K562 (cell line): Measurements from ENCODE around the gene GGNBP2. TPM values are rescaled to one million over a fixed set of nuclear protein-coding genes. Genes with fewer than 3 reads are reported as not detected.
A peak's percentile ranks its signal among the peaks of the same experiment; 100 is the strongest.

ENCODE experiments used
- ATAC-seq: fragments of 200-7000 bp; cut with Tn5 transposase; 3 replicates; pipeline ENCODE4 v1.9.1; 2020; ENCODE audit warnings: moderate library complexity
- BruUV-seq: library from RNA; stranded (reverse); fragments of 400-500 nt; replicated peaks from 2 replicates; lab custom pipeline; 2021; lab: Mats Ljungman, UMichigan
- CTCF ChIA-PET: fragments of 300-600 bp; formaldehyde crosslinking; extraction: SDS; loops from one replicate; lab custom pipeline; 2021; ENCODE audit warnings: low intra/inter-chr PET ratio; lab: Yijun Ruan, JAX
- POLR2A ChIA-PET: fragments of 300-600, 350-650 bp; sonication (Branson Sonifier 250); formaldehyde crosslinking; extraction: SDS; loops from one replicate; lab custom pipeline; 2021; ENCODE audit warnings: antibody characterized with exemption, inconsistent platforms; lab: Yijun Ruan, JAX
- DNase-seq, 4 experiments: peaks; one replicate each; pipeline versions ENCODE4 v3.0.0 to v3.0.0-alpha.2; 2011 to 2018; ENCODE audit warnings: low spot score in 3 of 4, mixed read lengths in 3 of 4; ENCODE audit errors: extremely low read depth in 1 of 4
- FAIRE-seq: peaks from 2 replicates; lab custom pipeline; 2011; peaks lifted over from hg19 to GRCh38; lab: Jason Lieb, UNC
- H2AFZ ChIP-seq: 2 replicates; pipeline ENCODE4 v1.6.0; 2011; ENCODE audit warnings: low read depth, low read length, control low read depth, inconsistent platforms
- H3K27ac ChIP-seq: fragments of 200-600 bp; 3 replicates; pipeline ENCODE4 v1.8.0; 2011; ENCODE audit warnings: low read depth, mild to moderate bottlenecking, control low read depth, inconsistent platforms, low read length, moderate library complexity, mixed read lengths; ENCODE audit errors: extremely low read depth
- H3K27me3 ChIP-seq, 2 experiments: fragments of 300-600 bp in 1 of 2; 2 replicates in 1 of 2; 3 replicates in 1 of 2; pipeline versions ENCODE4 v1.6.0 to v1.8.0; 2011; ENCODE audit warnings: inconsistent platforms in 2 of 2, low read length in 2 of 2, mild to moderate bottlenecking in 1 of 2, mixed read lengths in 1 of 2, moderate library complexity in 1 of 2; ENCODE audit not compliant: control insufficient read depth in 2 of 2, insufficient read depth in 2 of 2
- H3K36me3 ChIP-seq: fragments of 300-600 bp; 3 replicates; pipeline ENCODE4 v1.8.0; 2011; ENCODE audit warnings: mild to moderate bottlenecking, low read length, inconsistent platforms; ENCODE audit not compliant: control insufficient read depth, insufficient read depth
- H3K4me1 ChIP-seq, 2 experiments: fragments of 200-600 bp in 1 of 2; replicated peaks in 1 of 2; 2 replicates in 1 of 2; 3 replicates in 1 of 2; pipeline versions ENCODE4 v1.5.1 to v1.8.0; 2011; ENCODE audit warnings: inconsistent platforms in 2 of 2, low read length in 2 of 2, mild to moderate bottlenecking in 1 of 2, mixed read lengths in 1 of 2, moderate library complexity in 1 of 2; ENCODE audit not compliant: control insufficient read depth in 2 of 2, insufficient read depth in 2 of 2
- H3K4me2 ChIP-seq: 2 replicates; pipeline ENCODE4 v1.6.1; 2011; ENCODE audit warnings: low read length, control low read depth, inconsistent platforms, mixed read lengths; ENCODE audit not compliant: insufficient read depth
- H3K4me3 ChIP-seq: fragments of 200-600 bp; sonication (generic), shearing (Covaris generic); 2 replicates; pipeline ENCODE4 v1.5.1; 2016; ENCODE audit warnings: control low read depth, inconsistent platforms
- H3K79me2 ChIP-seq: fragments of 200-600 bp; 3 replicates; pipeline ENCODE4 v1.8.0; 2011; ENCODE audit warnings: low read length, inconsistent platforms; ENCODE audit not compliant: control insufficient read depth, insufficient read depth
- H3K9ac ChIP-seq, 2 experiments: 2 replicates each; pipeline versions ENCODE4 v1.6.0 to v1.6.1; 2011; ENCODE audit warnings: low read depth in 2 of 2, low read length in 2 of 2, control low read depth in 1 of 2, inconsistent platforms in 1 of 2, mild to moderate bottlenecking in 1 of 2, mixed read lengths in 1 of 2; ENCODE audit not compliant: insufficient read depth in 1 of 2
- H3K9me1 ChIP-seq: one replicate; pipeline ENCODE4 v1.6.0; 2011; ENCODE audit warnings: inconsistent platforms, mild to moderate bottlenecking, low read length, moderate library complexity; ENCODE audit not compliant: control insufficient read depth, insufficient read depth
- H3K9me3 ChIP-seq: replicated peaks from 2 replicates; pipeline ENCODE4 v1.5.1; 2011; ENCODE audit warnings: low read depth, low read length, inconsistent platforms; ENCODE audit not compliant: control insufficient read depth, insufficient read depth
- H4K20me1 ChIP-seq: replicated peaks from 2 replicates; pipeline ENCODE4 v1.6.1; 2011; ENCODE audit warnings: low read length, inconsistent platforms, mixed read lengths; ENCODE audit not compliant: control insufficient read depth, insufficient read depth
- CBFA2T2 ChIP-seq: fragments of 450-650 bp; conservative IDR thresholded peaks from 2 replicates; pipeline ENCODE4 v1.6.1; 2017; ENCODE audit warnings: mild to moderate bottlenecking
- GTF2E2 ChIP-seq: fragments of 200-800 bp; sonication (Bioruptor generic); IDR thresholded peaks from 2 replicates; pipeline ENCODE4 v1.6.1; 2016; ENCODE audit warnings: missing genetic modification characterization, missing compliant biosample characterization
- MTA2 ChIP-seq: fragments of 450-650 bp; IDR thresholded peaks from 2 replicates; pipeline ENCODE4 v1.6.1; 2016; ENCODE audit warnings: low read depth
- NBN ChIP-seq: fragments of 450-650 bp; IDR thresholded peaks from 2 replicates; pipeline ENCODE4 v1.6.1; 2016; ENCODE audit warnings: low read depth, mild to moderate bottlenecking
- PHB ChIP-seq: fragments of 250-450 bp; sonication (Bioruptor Pico); IDR thresholded peaks from 2 replicates; pipeline ENCODE4 v1.5.0; 2021
- POLR2G ChIP-seq: fragments of 200-400 bp; formaldehyde crosslinking; IDR thresholded peaks from 2 replicates; pipeline ENCODE4 v1.6.1; 2017; ENCODE audit warnings: low read depth, mild to moderate bottlenecking, antibody characterized with exemption, low read length, moderate library complexity
- RAD21 ChIP-seq, 2 experiments: fragments of 250-450 bp in 1 of 2; fragments of 450-650 bp in 1 of 2; sonication (Bioruptor Pico) in 1 of 2; formaldehyde crosslinking in 1 of 2; IDR thresholded peaks in 1 of 2; conservative IDR thresholded peaks in 1 of 2; 2 replicates each; pipeline versions ENCODE4 v1.4.0 to v1.8.0; 2020 to 2022; ENCODE audit warnings: mild to moderate bottlenecking in 2 of 2, moderate library complexity in 1 of 2
- TCF7 ChIP-seq: sonication (generic); IDR thresholded peaks from 2 replicates; pipeline ENCODE4 v1.6.1; 2016; ENCODE audit warnings: antibody characterized with exemption, borderline replicate concordance
- ZNF589 ChIP-seq: fragments of 200-800 bp; sonication (Bioruptor generic); IDR thresholded peaks from 2 replicates; pipeline ENCODE4 v1.6.1; 2016; ENCODE audit warnings: low read depth, missing genetic modification characterization, missing compliant biosample characterization
- ZNF644 ChIP-seq: fragments of 200-800 bp; sonication (Bioruptor generic); IDR thresholded peaks from 2 replicates; pipeline ENCODE4 v1.6.1; 2016; ENCODE audit warnings: low read depth, missing genetic modification characterization, missing compliant biosample characterization
- WGBS: fragments of 100-300 bp; shearing (Covaris generic); methylation state at CpG from one replicate; pipeline ENCODE4 v1.1.6; 2016; ENCODE audit warnings: low coverage, mixed read lengths; ENCODE audit not compliant: insufficient coverage; ENCODE audit errors: missing lambda C conversion rate; 5-methylcytosine and 5-hydroxymethylcytosine counted together
- in situ Hi-C: fragments of 300-500 bp; cut with MboI; formaldehyde crosslinking; loops from 4 replicates; pipeline ENCODE4 v1.15.0; 2018; ENCODE audit warnings: inconsistent platforms, mixed read lengths
- intact Hi-C: fragments of 100-400 bp; cut with micrococcal nuclease; formaldehyde crosslinking; loops from 2 replicates; pipeline ENCODE4 v1.14.2; 2022
- polyA plus RNA-seq, 8 experiments: library from polyadenylated mRNA; depleted of rRNA in 4 of 8; stranded (reverse) in 5 of 8; unstranded in 3 of 8; fragments of >200 nt; fragmentation: Nextera tagmentation in 2 of 8; fragmentation: Illumina TruSeq in 1 of 8; extraction: Ambion mirVana in 2 of 8; extraction: Trizol in 1 of 8; gene quantifications; 2 replicates each; pipeline versions ENCODE4 v1.2.1 to v1.2.3, GENCODE V29; 2011 to 2014; ENCODE audit warnings: inconsistent platforms in 1 of 8, missing spikeins in 1 of 8
- total RNA-seq, 7 experiments: library from RNA; depleted of rRNA in 6 of 7; stranded (reverse); fragments of >200 nt in 6 of 7; fragmentation: Illumina TruSeq in 2 of 7; extraction: Trizol in 2 of 7; gene quantifications; 2 replicates each; pipeline versions ENCODE4 v1.2.1 to v1.2.3, GENCODE V29; 2011 to 2021; ENCODE audit warnings: low replicate concordance in 1 of 7
- TF ChIP-seq, protein P1 (sequence below), 3 experiments: fragments of 200-800 bp in 1 of 3; fragments of 250-450 bp in 1 of 3; fragments of 450-650 bp in 1 of 3; sonication (Bioruptor Pico) in 1 of 3; sonication (Bioruptor generic) in 1 of 3; formaldehyde crosslinking in 1 of 3; IDR thresholded peaks; 2 replicates each; pipeline versions ENCODE4 v1.6.1 to v1.8.0; 2016 to 2022; ENCODE audit warnings: mild to moderate bottlenecking in 2 of 3, missing genetic modification characterization in 2 of 3, missing compliant biosample characterization in 1 of 3, moderate library complexity in 1 of 3
- TF ChIP-seq, protein P2 (sequence below): sonication (generic); formaldehyde crosslinking; IDR thresholded peaks from 2 replicates; pipeline ENCODE4 v1.8.0; 2022; ENCODE audit warnings: mild to moderate bottlenecking, missing genetic modification reagents

The GGNBP2 gene
- total and polyA plus RNA-seq, 9 of the 15 experiments (the other 6 are each of a cell fraction or from before 2014, with no cell fraction given) = 35.7 to 96.6 (median 64.1) TPM

DNA sequence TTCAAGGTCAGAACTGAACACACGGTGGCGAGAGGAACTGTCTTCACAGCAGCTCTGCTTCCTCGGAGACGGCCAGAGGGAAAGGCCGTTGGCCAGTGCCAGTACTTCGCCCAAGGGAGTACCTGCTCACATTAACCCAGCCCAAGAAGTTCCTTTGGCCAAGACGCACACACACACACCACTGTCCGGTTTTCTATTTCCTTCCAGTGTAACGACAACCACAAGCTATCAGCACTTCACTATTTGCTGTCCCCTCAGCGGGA lies 744 bp upstream of the GGNBP2 start (continued):
- TF ChIP-seq ZNF589 (CRISPR knock-in tag) (0 out of 2 replicates have a peak, but pooled peaks have one; percentile 16), RAD21 (CRISPR knock-in tag; conservative IDR thresholded peaks at IDR 0.05 in 1 of 2, IDR thresholded peaks at IDR 0.05 in 1 of 2) (0 out of 4 replicates have a peak, but pooled peaks of 1 of the 2 experiments have one; percentile 10), ZNF644 (tag) (0 out of 2 replicates have a peak, but pooled peaks have one; percentile 17), MTA2 (no peak), NBN (no peak)
- TF ChIP-seq, all 486 proteins: peak for 15

DNA sequence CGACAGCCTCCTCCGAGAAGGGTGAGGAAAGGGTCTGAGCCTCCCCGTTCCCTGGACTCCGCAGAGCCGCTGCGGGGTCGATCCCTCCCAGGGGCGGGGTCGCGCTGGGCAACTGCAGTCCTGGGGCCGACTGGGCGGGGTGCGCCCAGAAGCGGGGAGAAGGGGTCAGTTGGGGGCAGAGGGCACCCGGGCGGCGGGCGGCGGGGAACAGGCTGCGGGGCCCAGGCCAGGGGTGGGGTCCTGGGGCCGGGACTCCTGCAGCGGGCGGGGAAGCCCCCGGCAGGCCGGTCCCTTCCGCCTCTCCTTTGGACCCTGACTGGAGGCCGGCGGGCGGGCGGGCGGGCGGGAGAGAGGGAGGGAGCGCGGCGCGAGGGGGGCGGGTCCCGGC lies 352 bp downstream of the GGNBP2 start:
- Histone ChIP-seq H3K27ac (peak overlapping the region; percentile 99), H3K9me3 (no peaks in the 10 kb centered on the region), H2AFZ (peak overlapping the region; percentile 82), H3K79me2 (peaks cover 73% of the 10 kb centered on the region), H3K9me1 (no peaks in the 10 kb centered on the region), H3K4me2 (peak overlapping the region; percentile 86; the same call in 1 of the 2 replicates), H3K27me3 (no peaks in the 10 kb centered on the region), H4K20me1 (peaks cover 4% of the 10 kb centered on the region; the same call in 1 of the 2 replicates), H3K36me3 (peaks cover 40% of the 10 kb centered on the region), H3K4me3 (peak overlapping the region; percentile 85), H3K9ac (peak overlapping the region; percentile 98 to 100), H3K4me1 (peaks cover 14 to 25% of the 10 kb centered on the region in 2 experiments; a peak in 4 of 5 replicates)
- CTCF ChIA-PET = no interaction called here
- POLR2A ChIA-PET = interaction anchor here (0.6 to 3.9 kb wide), 10 partner anchors 8 to 233 kb away, joined by 3 to 72 read pairs (median 4); partner anchors contain the start of genes MYO19 and PIGW
- intact Hi-C loops (loop anchor here (2.0 to 10.0 kb wide), 3 partner anchors 46 to 180 kb away; partner anchors contain the start of genes DHRS11 and MRM1), in situ Hi-C loops (loop anchor here (5.0 kb wide), 1 partner anchor 47 kb away; the partner anchor contains the start of gene DHRS11)
- no TSS peak for BruUV-seq
- DNase-seq (no peak), FAIRE-seq (no peak), ATAC-seq (peak; percentile 53)
- 2% methylated on average over 13 of the region's 38 CpGs for WGBS
- TF ChIP-seq, protein P1, sequence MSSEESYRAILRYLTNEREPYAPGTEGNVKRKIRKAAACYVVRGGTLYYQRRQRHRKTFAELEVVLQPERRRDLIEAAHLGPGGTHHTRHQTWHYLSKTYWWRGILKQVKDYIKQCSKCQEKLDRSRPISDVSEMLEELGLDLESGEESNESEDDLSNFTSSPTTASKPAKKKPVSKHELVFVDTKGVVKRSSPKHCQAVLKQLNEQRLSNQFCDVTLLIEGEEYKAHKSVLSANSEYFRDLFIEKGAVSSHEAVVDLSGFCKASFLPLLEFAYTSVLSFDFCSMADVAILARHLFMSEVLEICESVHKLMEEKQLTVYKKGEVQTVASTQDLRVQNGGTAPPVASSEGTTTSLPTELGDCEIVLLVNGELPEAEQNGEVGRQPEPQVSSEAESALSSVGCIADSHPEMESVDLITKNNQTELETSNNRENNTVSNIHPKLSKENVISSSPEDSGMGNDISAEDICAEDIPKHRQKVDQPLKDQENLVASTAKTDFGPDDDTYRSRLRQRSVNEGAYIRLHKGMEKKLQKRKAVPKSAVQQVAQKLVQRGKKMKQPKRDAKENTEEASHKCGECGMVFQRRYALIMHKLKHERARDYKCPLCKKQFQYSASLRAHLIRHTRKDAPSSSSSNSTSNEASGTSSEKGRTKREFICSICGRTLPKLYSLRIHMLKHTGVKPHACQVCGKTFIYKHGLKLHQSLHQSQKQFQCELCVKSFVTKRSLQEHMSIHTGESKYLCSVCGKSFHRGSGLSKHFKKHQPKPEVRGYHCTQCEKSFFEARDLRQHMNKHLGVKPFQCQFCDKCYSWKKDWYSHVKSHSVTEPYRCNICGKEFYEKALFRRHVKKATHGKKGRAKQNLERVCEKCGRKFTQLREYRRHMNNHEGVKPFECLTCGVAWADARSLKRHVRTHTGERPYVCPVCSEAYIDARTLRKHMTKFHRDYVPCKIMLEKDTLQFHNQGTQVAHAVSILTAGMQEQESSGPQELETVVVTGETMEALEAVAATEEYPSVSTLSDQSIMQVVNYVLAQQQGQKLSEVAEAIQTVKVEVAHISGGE (CRISPR knock-in tag; IDR thresholded peaks at IDR 0.05) = peak in 1 of 3 experiments; percentile 66; a peak in 1 of 6 replicates
- TF ChIP-seq POLR2G (peak; percentile 70), CBFA2T2 (no peak), GTF2E2 (peak; percentile 76; the same call in 1 of the 2 replicates), TCF7 (0 out of 2 replicates have a peak, but pooled peaks have one; percentile 21), PHB (no peak)
- TF ChIP-seq, protein P2, sequence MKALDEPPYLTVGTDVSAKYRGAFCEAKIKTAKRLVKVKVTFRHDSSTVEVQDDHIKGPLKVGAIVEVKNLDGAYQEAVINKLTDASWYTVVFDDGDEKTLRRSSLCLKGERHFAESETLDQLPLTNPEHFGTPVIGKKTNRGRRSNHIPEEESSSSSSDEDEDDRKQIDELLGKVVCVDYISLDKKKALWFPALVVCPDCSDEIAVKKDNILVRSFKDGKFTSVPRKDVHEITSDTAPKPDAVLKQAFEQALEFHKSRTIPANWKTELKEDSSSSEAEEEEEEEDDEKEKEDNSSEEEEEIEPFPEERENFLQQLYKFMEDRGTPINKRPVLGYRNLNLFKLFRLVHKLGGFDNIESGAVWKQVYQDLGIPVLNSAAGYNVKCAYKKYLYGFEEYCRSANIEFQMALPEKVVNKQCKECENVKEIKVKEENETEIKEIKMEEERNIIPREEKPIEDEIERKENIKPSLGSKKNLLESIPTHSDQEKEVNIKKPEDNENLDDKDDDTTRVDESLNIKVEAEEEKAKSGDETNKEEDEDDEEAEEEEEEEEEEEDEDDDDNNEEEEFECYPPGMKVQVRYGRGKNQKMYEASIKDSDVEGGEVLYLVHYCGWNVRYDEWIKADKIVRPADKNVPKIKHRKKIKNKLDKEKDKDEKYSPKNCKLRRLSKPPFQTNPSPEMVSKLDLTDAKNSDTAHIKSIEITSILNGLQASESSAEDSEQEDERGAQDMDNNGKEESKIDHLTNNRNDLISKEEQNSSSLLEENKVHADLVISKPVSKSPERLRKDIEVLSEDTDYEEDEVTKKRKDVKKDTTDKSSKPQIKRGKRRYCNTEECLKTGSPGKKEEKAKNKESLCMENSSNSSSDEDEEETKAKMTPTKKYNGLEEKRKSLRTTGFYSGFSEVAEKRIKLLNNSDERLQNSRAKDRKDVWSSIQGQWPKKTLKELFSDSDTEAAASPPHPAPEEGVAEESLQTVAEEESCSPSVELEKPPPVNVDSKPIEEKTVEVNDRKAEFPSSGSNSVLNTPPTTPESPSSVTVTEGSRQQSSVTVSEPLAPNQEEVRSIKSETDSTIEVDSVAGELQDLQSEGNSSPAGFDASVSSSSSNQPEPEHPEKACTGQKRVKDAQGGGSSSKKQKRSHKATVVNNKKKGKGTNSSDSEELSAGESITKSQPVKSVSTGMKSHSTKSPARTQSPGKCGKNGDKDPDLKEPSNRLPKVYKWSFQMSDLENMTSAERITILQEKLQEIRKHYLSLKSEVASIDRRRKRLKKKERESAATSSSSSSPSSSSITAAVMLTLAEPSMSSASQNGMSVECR (CRISPR knock-in tag) = no peak
